Adipocyte (in vitro differentiated cells): ENCODE results near the gene DOCK2.

Experiments
- DNase-seq: peaks from one replicate; pipeline ENCODE4 v3.0.0-alpha.2; 2015; ENCODE audit warnings: low read depth
- H3K27me3 ChIP-seq: replicated peaks from 2 replicates; pipeline ENCODE4 v1.7.0; 2013; ENCODE audit warnings: mild to moderate bottlenecking, low read length, moderate library complexity; ENCODE audit not compliant: control insufficient read depth, insufficient read depth
- H3K36me3 ChIP-seq: 2 replicates; pipeline ENCODE4 v1.7.0; 2013; ENCODE audit warnings: low read length, mild to moderate bottlenecking, moderate library complexity; ENCODE audit not compliant: control insufficient read depth, insufficient read depth, severe bottlenecking
- H3K4me1 ChIP-seq: 2 replicates; pipeline ENCODE4 v1.7.0; 2013; ENCODE audit warnings: mild to moderate bottlenecking, low read length, moderate library complexity; ENCODE audit not compliant: control insufficient read depth, insufficient read depth
- H3K4me3 ChIP-seq: 2 replicates; pipeline ENCODE4 v1.7.0; 2013; ENCODE audit warnings: mild to moderate bottlenecking, low read length, moderate library complexity
- H3K9ac ChIP-seq: 2 replicates; pipeline ENCODE4 v1.7.0; 2013; ENCODE audit warnings: mild to moderate bottlenecking, low read length, moderate library complexity
- H3K9me3 ChIP-seq: 2 replicates; pipeline ENCODE4 v1.7.0; 2013; ENCODE audit warnings: mild to moderate bottlenecking, low read length, moderate library complexity; ENCODE audit not compliant: control insufficient read depth

Gene DOCK2

GRCh38 chr5:170070556-170071412 is 433.7 kb downstream of the DOCK2 start:
- H3K9ac ChIP-seq, result no peak overlapping the region
- peaks cover 5% of the 10 kb centered on the region for H3K27me3 ChIP-seq
- no peak overlapping the region for H3K4me3 ChIP-seq
- DNase-seq, result peak; percentile 76
- H3K36me3 ChIP-seq, result no peaks in the 10 kb centered on the region
- no peaks in the 10 kb centered on the region for H3K4me1 ChIP-seq
- no peaks in the 10 kb centered on the region for H3K9me3 ChIP-seq

- no peaks in the 10 kb centered on the region for H3K4me1 ChIP-seq
- H3K36me3 ChIP-seq, result no peaks in the 10 kb centered on the region
- no peak overlapping the region for H3K9ac ChIP-seq
- no peak overlapping the region for H3K4me3 ChIP-seq
- H3K9me3 ChIP-seq, result no peaks in the 10 kb centered on the region
- peaks cover 5% of the 10 kb centered on the region for H3K27me3 ChIP-seq
- DNase-seq, result no peak
Observed at GRCh38 chr5:170071748-170072147, 434.7 kb downstream of the DOCK2 start.

GRCh38 chr5:170075696-170076095 is 438.6 kb downstream of the DOCK2 start:
- H3K4me1 ChIP-seq, result no peaks in the 10 kb centered on the region
- H3K9ac ChIP-seq, result no peak overlapping the region
- H3K27me3 ChIP-seq, result peaks cover 15% of the 10 kb centered on the region
- no peaks in the 10 kb centered on the region for H3K9me3 ChIP-seq
- no peaks in the 10 kb centered on the region for H3K36me3 ChIP-seq
- no peak for DNase-seq
- no peak overlapping the region for H3K4me3 ChIP-seq

GRCh38 chr5:170076211-170076610 is 439.1 kb downstream of the DOCK2 start:
- no peaks in the 10 kb centered on the region for H3K4me1 ChIP-seq
- no peak overlapping the region for H3K4me3 ChIP-seq
- DNase-seq, result no peak
- peaks cover 15% of the 10 kb centered on the region for H3K27me3 ChIP-seq
- no peak overlapping the region for H3K9ac ChIP-seq
- H3K9me3 ChIP-seq, result no peaks in the 10 kb centered on the region
- no peaks in the 10 kb centered on the region for H3K36me3 ChIP-seq

- Histone ChIP-seq H3K9ac (no peak overlapping the region), H3K9me3 (no peaks in the 10 kb centered on the region), H3K4me3 (no peak overlapping the region), H3K27me3 (peaks cover 15% of the 10 kb centered on the region), H3K4me1 (no peaks in the 10 kb centered on the region), H3K36me3 (no peaks in the 10 kb centered on the region)
- no peak for DNase-seq
Observed at GRCh38 chr5:170076739-170077138, 439.7 kb downstream of the DOCK2 start.

- Histone ChIP-seq H3K27me3 (peaks cover 15% of the 10 kb centered on the region), H3K4me1 (no peaks in the 10 kb centered on the region), H3K36me3 (no peaks in the 10 kb centered on the region), H3K9me3 (no peaks in the 10 kb centered on the region), H3K4me3 (no peak overlapping the region), H3K9ac (no peak overlapping the region)
- DNase-seq, result no peak
Observed at GRCh38 chr5:170077526-170077925, 440.5 kb downstream of the DOCK2 start.

- no peaks in the 10 kb centered on the region for H3K9me3 ChIP-seq
- no peaks in the 10 kb centered on the region for H3K36me3 ChIP-seq
- no peak for DNase-seq
Observed at GRCh38 chr5:170078458-170078857, 441.4 kb downstream of the DOCK2 start.

GRCh38 chr5:170078931-170079330 is 441.9 kb downstream of the DOCK2 start:
- Histone ChIP-seq H3K4me1 (no peaks in the 10 kb centered on the region), H3K9me3 (no peaks in the 10 kb centered on the region), H3K9ac (no peak overlapping the region), H3K27me3 (peaks cover 21% of the 10 kb centered on the region), H3K4me3 (no peak overlapping the region), H3K36me3 (no peaks in the 10 kb centered on the region)
- no peak for DNase-seq

More at GRCh38 chr5:170078458-170078857, 441.4 kb downstream of the DOCK2 start:
- H3K4me1 ChIP-seq, result no peaks in the 10 kb centered on the region
- no peak overlapping the region for H3K4me3 ChIP-seq
- H3K27me3 ChIP-seq, result peaks cover 17% of the 10 kb centered on the region
- H3K9ac ChIP-seq, result no peak overlapping the region

- Histone ChIP-seq H3K9ac (no peak overlapping the region), H3K4me3 (no peak overlapping the region), H3K36me3 (no peaks in the 10 kb centered on the region), H3K9me3 (no peaks in the 10 kb centered on the region), H3K27me3 (peaks cover 29% of the 10 kb centered on the region), H3K4me1 (no peaks in the 10 kb centered on the region)
- DNase-seq, result no peak
Observed at GRCh38 chr5:170080217-170080616, 443.1 kb downstream of the DOCK2 start.

GRCh38 chr5:170080786-170081445 is 443.8 kb downstream of the DOCK2 start:
- no peaks in the 10 kb centered on the region for H3K9me3 ChIP-seq
- no peak for DNase-seq
- no peak overlapping the region for H3K9ac ChIP-seq
- H3K36me3 ChIP-seq, result no peaks in the 10 kb centered on the region
- H3K4me3 ChIP-seq, result no peak overlapping the region
- no peaks in the 10 kb centered on the region for H3K4me1 ChIP-seq
- peaks cover 33% of the 10 kb centered on the region for H3K27me3 ChIP-seq

- Histone ChIP-seq H3K9me3 (no peaks in the 10 kb centered on the region), H3K4me1 (no peaks in the 10 kb centered on the region), H3K27me3 (peaks cover 36% of the 10 kb centered on the region), H3K36me3 (no peaks in the 10 kb centered on the region), H3K4me3 (no peak overlapping the region), H3K9ac (no peak overlapping the region)
- DNase-seq, result no peak
Observed at GRCh38 chr5:170081616-170082015, 444.5 kb downstream of the DOCK2 start.
